Neural progenitor cell (in vitro differentiated cells): ENCODE results near the gene PSEN2. TPM values are rescaled to one million over a fixed set of nuclear protein-coding genes. Genes with fewer than 3 reads are reported as not detected.
A peak's percentile ranks its signal among the peaks of the same experiment; 100 is the strongest.

Experiments
- DNase-seq: peaks from one replicate; pipeline ENCODE4 v3.0.0-alpha.2; 2016; ENCODE audit warnings: low spot score
- H2AFZ ChIP-seq: fragments of 200-600 bp; sonication (generic); replicated peaks from 2 replicates; pipeline ENCODE4 v1.6.1; 2016; ENCODE audit warnings: antibody characterized with exemption
- H3F3A ChIP-seq: fragments of 200-600 bp; sonication (generic); 2 replicates; pipeline ENCODE4 v1.6.1; 2016; ENCODE audit warnings: antibody characterized with exemption, low read depth
- H3K27ac ChIP-seq: fragments of 200-600 bp; sonication (generic); 2 replicates; pipeline ENCODE4 v1.5.1; 2016; ENCODE audit warnings: mild to moderate bottlenecking
- H3K27me3 ChIP-seq: fragments of 200-600 bp; sonication (generic); 2 replicates; pipeline ENCODE4 v1.6.1; 2016; ENCODE audit warnings: mild to moderate bottlenecking, moderate library complexity
- H3K36me3 ChIP-seq: fragments of 200-600 bp; sonication (generic); 2 replicates; pipeline ENCODE4 v1.5.1; 2016
- H3K4me1 ChIP-seq: fragments of 200-600 bp; sonication (generic); 2 replicates; pipeline ENCODE4 v1.6.1; 2016; ENCODE audit warnings: mixed run types
- H3K4me2 ChIP-seq: fragments of 200-600 bp; sonication (generic); 2 replicates; pipeline ENCODE4 v1.6.1; 2016
- H3K4me3 ChIP-seq: fragments of 200-600 bp; sonication (generic); 2 replicates; pipeline ENCODE4 v1.5.1; 2016
- H3K79me2 ChIP-seq: fragments of 200-600 bp; sonication (generic); 2 replicates; pipeline ENCODE4 v1.6.1; 2016; ENCODE audit warnings: low read depth
- H3K9ac ChIP-seq: fragments of 200-600 bp; sonication (generic); 2 replicates; pipeline ENCODE4 v1.6.1; 2016
- H3K9me3 ChIP-seq: fragments of 200-600 bp; sonication (generic); 2 replicates; pipeline ENCODE4 v1.5.1; 2016; ENCODE audit warnings: low read depth
- H4K20me1 ChIP-seq: fragments of 200-600 bp; sonication (generic); 2 replicates; pipeline ENCODE4 v1.6.1; 2016; ENCODE audit warnings: low read depth
- H3K27ac Mint-ChIP-seq: 3 replicates; pipeline ENCODE4 v1.8.0; 2021; ENCODE audit warnings: mixed read lengths
- H3K27me3 Mint-ChIP-seq: 2 replicates; pipeline ENCODE4 v1.8.0; 2022; ENCODE audit warnings: low read depth, mild to moderate bottlenecking, inconsistent platforms, moderate library complexity, mixed read lengths; ENCODE audit not compliant: insufficient read depth
- H3K36me3 Mint-ChIP-seq: 3 replicates; pipeline ENCODE4 v1.8.0; 2021; ENCODE audit warnings: mixed read lengths
- H3K4me1 Mint-ChIP-seq: 3 replicates; pipeline ENCODE4 v1.8.0; 2021; ENCODE audit warnings: mixed read lengths
- H3K4me3 Mint-ChIP-seq: 3 replicates; pipeline ENCODE4 v1.8.0; 2021; ENCODE audit warnings: mild to moderate bottlenecking, moderate library complexity, mixed read lengths
- H3K9me3 Mint-ChIP-seq: 3 replicates; pipeline ENCODE4 v1.8.0; 2020; ENCODE audit warnings: mixed read lengths
- EZH2 ChIP-seq: fragments of 200-600 bp; sonication (generic); IDR thresholded peaks from 2 replicates; pipeline ENCODE4 v1.6.1; 2017; ENCODE audit warnings: antibody characterized with exemption, mild to moderate bottlenecking, moderate library complexity
- EZH2phosphoT487 ChIP-seq: fragments of 200-600 bp; sonication (generic); IDR thresholded peaks from 2 replicates; pipeline ENCODE4 v1.6.1; 2017; ENCODE audit warnings: antibody characterized with exemption
- total RNA-seq: library from RNA; depleted of rRNA; stranded (reverse); fragments of >200 nt; gene quantifications from 2 replicates; pipeline ENCODE4 v1.2.3, GENCODE V29; 2015; ENCODE audit warnings: low replicate concordance
- TF ChIP-seq, protein P1 (sequence below): fragments of 200-600 bp; sonication (generic); IDR thresholded peaks from 2 replicates; pipeline ENCODE4 v1.5.1; 2017; ENCODE audit warnings: antibody characterized with exemption, mild to moderate bottlenecking

PSEN2 gene
- total RNA-seq, 1 donor from 2014 or later = 11.4 TPM

DNA sequence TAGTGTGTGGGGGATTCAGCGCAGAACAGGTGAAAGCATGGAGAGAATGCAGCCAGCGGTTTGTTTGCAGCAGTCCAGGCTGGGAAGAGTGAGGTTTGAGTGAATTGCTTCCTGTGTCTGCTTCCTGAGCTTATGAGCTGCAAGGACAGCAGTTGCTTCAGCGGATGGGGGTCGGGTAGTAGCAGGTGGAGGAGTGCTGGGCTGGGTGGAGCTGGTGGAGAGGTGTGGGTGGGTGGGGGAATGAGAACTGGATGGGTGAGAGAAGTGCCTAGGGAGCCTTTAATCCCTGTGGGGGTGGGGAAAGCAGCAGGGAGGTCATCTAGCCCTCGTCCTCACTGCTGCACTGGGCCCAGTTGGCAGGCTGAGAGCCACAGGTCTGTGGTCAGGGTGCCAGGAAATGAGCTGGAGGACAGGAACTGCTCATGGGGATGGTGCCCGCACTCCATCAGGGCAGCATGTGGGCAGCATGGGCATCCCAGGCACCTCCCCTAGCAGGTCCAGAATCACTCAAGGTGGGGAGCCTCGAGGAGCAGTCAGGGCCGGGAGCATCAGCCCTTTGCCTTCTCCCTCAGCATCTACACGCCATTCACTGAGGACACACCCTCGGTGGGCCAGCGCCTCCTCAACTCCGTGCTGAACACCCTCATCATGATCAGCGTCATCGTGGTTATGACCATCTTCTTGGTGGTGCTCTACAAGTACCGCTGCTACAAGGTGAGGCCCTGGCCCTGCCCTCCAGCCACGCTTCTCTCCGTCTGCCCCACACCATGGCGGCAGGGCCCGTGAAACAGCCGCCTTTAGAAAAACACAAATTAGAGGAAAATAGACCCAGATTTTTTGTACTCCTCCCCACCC lies 14.8 kb downstream of the PSEN2 start:
- Mint-ChIP-seq H3K36me3 (peaks cover 11% of the 10 kb centered on the region), H3K4me1 (peaks cover 9% of the 10 kb centered on the region), H3K9me3 (no peaks in the 10 kb centered on the region), H3K4me3 (no peak overlapping the region), H3K27ac (peak overlapping the region; percentile 72), H3K27me3 (peaks cover 5% of the 10 kb centered on the region)
- TF ChIP-seq EZH2 (no peak), EZH2phosphoT487 (no peak)
- TF ChIP-seq, protein P1, sequence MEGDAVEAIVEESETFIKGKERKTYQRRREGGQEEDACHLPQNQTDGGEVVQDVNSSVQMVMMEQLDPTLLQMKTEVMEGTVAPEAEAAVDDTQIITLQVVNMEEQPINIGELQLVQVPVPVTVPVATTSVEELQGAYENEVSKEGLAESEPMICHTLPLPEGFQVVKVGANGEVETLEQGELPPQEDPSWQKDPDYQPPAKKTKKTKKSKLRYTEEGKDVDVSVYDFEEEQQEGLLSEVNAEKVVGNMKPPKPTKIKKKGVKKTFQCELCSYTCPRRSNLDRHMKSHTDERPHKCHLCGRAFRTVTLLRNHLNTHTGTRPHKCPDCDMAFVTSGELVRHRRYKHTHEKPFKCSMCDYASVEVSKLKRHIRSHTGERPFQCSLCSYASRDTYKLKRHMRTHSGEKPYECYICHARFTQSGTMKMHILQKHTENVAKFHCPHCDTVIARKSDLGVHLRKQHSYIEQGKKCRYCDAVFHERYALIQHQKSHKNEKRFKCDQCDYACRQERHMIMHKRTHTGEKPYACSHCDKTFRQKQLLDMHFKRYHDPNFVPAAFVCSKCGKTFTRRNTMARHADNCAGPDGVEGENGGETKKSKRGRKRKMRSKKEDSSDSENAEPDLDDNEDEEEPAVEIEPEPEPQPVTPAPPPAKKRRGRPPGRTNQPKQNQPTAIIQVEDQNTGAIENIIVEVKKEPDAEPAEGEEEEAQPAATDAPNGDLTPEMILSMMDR = no peak
- H3K27me3 ChIP-seq = no peaks in the 10 kb centered on the region
- no peaks in the 10 kb centered on the region for H3K36me3 ChIP-seq
- no peak overlapping the region for H3K4me3 ChIP-seq
- no peak for DNase-seq
- H3K79me2 ChIP-seq = no peaks in the 10 kb centered on the region
- no peaks in the 10 kb centered on the region for H4K20me1 ChIP-seq
- no peak overlapping the region for H2AFZ ChIP-seq
- no peaks in the 10 kb centered on the region for H3F3A ChIP-seq
- H3K9me3 ChIP-seq = no peaks in the 10 kb centered on the region
- no peak overlapping the region for H3K4me2 ChIP-seq
- no peak overlapping the region for H3K27ac ChIP-seq
- H3K4me1 ChIP-seq = no peaks in the 10 kb centered on the region
- H3K9ac ChIP-seq = no peak overlapping the region

DNA sequence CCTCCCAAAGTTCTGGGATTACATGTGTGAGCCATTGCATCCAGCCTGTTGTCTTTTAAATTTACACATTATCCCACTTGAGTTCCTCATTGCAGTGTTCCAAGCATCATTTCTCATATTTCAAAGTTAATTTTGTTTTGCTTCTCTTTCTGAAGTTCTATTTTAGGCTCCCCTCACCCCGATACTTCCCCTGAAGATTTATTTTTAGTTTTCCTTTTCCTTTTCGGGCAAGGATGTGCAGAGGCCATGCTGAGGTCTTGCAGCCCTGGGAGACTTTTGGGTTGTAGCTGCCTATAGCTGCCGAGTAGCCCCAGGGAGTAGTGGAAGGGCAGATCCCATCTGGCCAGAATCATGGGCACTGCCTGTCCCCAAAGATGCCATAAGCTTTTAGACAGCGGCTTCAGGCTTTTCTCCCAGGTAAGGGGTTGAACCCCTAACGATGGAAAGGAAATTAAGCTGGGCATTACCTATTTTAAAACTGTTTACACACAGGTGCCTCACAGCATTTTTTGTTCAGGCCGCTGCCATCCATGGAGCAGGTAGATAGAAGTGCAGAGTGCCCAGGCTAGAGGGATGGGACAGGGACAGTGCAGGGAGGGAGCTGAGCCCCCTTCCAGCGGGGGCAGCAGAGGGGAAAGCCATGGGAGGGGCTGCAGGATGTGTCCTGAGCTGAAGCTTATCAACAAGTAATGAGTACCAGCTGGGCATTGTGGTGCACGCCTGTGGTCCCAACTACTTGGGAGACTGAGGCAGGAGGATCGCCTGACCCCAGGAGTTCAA lies 15.9 kb downstream of the PSEN2 start:
- Mint-ChIP-seq H3K4me3 (no peak overlapping the region), H3K36me3 (peaks cover 18% of the 10 kb centered on the region), H3K9me3 (no peaks in the 10 kb centered on the region), H3K4me1 (peaks cover 12% of the 10 kb centered on the region), H3K27me3 (peaks cover 8% of the 10 kb centered on the region), H3K27ac (no peak overlapping the region)
- H3K36me3 ChIP-seq = no peaks in the 10 kb centered on the region
- no peaks in the 10 kb centered on the region for H3K4me1 ChIP-seq
- no peak overlapping the region for H3K9ac ChIP-seq
- H3K79me2 ChIP-seq = no peaks in the 10 kb centered on the region
- DNase-seq = no peak
- H2AFZ ChIP-seq = no peak overlapping the region
- H3K27ac ChIP-seq = no peak overlapping the region
- H3F3A ChIP-seq = no peaks in the 10 kb centered on the region
- no peak overlapping the region for H3K4me3 ChIP-seq
- H3K4me2 ChIP-seq = no peak overlapping the region
- H3K27me3 ChIP-seq = no peaks in the 10 kb centered on the region
- H3K9me3 ChIP-seq = no peaks in the 10 kb centered on the region
- no peaks in the 10 kb centered on the region for H4K20me1 ChIP-seq
- TF ChIP-seq, protein P1 = no peak
- TF ChIP-seq EZH2phosphoT487 (no peak), EZH2 (no peak)

DNA sequence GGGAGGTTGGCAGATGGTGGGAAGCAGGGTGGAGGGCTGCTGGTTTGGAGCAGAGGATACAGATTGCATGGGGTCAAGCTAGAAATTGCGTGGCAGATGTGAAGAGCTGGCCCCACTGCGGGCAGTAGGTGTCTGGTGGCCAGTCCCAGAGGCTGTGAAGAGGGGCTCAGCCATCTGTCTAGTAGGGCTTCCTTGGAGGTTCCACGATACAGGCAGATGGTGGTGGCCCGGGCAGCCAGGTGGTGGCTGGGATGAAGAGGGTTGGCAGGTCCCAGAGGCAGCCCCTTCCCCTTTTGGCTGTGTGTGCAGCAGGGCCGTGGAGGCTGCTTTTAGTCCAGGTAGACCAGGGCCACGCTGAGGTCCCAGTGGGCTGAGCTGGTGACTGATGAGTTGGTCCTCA lies 16.6 kb downstream of the PSEN2 start:
- Mint-ChIP-seq H3K9me3 (no peaks in the 10 kb centered on the region), H3K27me3 (peaks cover 8% of the 10 kb centered on the region), H3K4me1 (peaks cover 12% of the 10 kb centered on the region), H3K27ac (peak overlapping the region; percentile 69), H3K4me3 (no peak overlapping the region), H3K36me3 (peaks cover 18% of the 10 kb centered on the region)
- H3K27me3 ChIP-seq = no peaks in the 10 kb centered on the region
- no peaks in the 10 kb centered on the region for H3K4me1 ChIP-seq
- no peaks in the 10 kb centered on the region for H3K79me2 ChIP-seq
- H4K20me1 ChIP-seq = no peaks in the 10 kb centered on the region
- H3K27ac ChIP-seq = no peak overlapping the region
- H3K9ac ChIP-seq = no peak overlapping the region
- H3K36me3 ChIP-seq = no peaks in the 10 kb centered on the region
- H3K4me2 ChIP-seq = no peak overlapping the region
- no peaks in the 10 kb centered on the region for H3F3A ChIP-seq
- no peak for TF ChIP-seq EZH2
- no peak for TF ChIP-seq EZH2phosphoT487
- TF ChIP-seq, protein P1 = no peak
- no peak overlapping the region for H3K4me3 ChIP-seq
- H3K9me3 ChIP-seq = no peaks in the 10 kb centered on the region
- no peak overlapping the region for H2AFZ ChIP-seq
- DNase-seq = no peak
